Fibroblast of lung (primary cell): Measurements from ENCODE around the gene RERE.

Experiments used
- EZH2 ChIP-seq: IDR thresholded peaks from 2 replicates; pipeline ENCODE4 v1.5.1; 2012; ENCODE audit warnings: low read length, control low read depth, mild to moderate bottlenecking; ENCODE audit errors: missing control alignments
- TF ChIP-seq, protein P1 (sequence below), 2 donors: IDR thresholded peaks in 1 of 2; conservative IDR thresholded peaks in 1 of 2; 1 replicate in 1 of 2; 2 replicates in 1 of 2; pipeline ENCODE4 v1.5.1; 2011 to 2012; ENCODE audit warnings: low read length in 2 of 2, control low read depth in 1 of 2, inconsistent platforms in 1 of 2, low read depth in 1 of 2, mild to moderate bottlenecking in 1 of 2

DNA sequence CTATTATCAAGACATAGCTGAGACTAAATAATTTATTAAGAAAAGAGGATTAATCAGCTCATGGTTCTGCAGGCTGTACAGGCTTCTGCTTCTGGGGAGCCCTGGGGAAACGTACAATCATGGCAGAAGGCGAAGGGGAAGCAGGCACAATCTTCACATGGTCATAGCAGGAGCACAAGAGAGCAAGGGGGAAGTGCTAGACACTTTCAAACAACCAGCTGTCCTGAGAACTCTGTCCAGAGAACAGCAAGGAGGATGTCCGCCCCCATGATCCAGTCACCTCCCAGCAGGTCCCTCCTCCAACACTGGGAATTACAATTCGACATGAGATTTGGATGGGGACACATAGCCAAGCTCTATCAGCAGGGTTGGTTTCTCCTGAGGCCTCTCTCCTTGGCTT is 509.8 kb downstream of the RERE start:
- no peak for TF ChIP-seq EZH2
- TF ChIP-seq, protein P1, sequence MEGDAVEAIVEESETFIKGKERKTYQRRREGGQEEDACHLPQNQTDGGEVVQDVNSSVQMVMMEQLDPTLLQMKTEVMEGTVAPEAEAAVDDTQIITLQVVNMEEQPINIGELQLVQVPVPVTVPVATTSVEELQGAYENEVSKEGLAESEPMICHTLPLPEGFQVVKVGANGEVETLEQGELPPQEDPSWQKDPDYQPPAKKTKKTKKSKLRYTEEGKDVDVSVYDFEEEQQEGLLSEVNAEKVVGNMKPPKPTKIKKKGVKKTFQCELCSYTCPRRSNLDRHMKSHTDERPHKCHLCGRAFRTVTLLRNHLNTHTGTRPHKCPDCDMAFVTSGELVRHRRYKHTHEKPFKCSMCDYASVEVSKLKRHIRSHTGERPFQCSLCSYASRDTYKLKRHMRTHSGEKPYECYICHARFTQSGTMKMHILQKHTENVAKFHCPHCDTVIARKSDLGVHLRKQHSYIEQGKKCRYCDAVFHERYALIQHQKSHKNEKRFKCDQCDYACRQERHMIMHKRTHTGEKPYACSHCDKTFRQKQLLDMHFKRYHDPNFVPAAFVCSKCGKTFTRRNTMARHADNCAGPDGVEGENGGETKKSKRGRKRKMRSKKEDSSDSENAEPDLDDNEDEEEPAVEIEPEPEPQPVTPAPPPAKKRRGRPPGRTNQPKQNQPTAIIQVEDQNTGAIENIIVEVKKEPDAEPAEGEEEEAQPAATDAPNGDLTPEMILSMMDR (conservative IDR thresholded peaks at IDR 0.05 in 1 of 2, IDR thresholded peaks at IDR 0.05 in 1 of 2; ENCODE audit: low read depth in 1 of 2, low read length in 2 of 2), result no peak
